ENCODE data around the gene SPATS1.

DNA sequence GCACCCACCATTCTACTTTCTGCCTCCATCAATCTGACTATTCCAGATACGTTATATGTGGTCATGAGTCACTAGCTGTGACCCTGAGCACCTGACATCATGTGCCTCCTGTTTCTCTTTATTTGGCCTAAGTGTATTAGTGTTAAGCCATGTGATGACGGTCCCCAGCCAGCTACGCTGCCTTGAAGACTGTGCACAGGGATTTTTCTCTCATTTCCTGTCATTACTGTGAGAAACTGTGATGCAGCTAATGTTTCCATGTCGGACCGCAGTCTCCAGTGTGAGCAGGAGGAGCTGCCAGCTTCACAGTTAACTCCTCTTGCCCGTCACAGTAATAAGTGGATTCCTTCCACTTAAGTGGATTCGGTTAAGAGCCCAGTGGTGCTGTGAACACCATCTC is 9.9 kb upstream of the SPATS1 start:
- no peak for TF ChIP-seq CTCF (optimal IDR thresholded peaks at IDR 0.05 in 1 of 3, IDR thresholded peaks at IDR 0.05 in 1 of 3, conservative IDR thresholded peaks at IDR 0.05 in 1 of 3; ENCODE audit: extremely low read depth in 1 of 3, insufficient read depth in 2 of 3, low read length in 3 of 3)
- no peak for TF ChIP-seq EZH2 (IDR thresholded peaks at IDR 0.05; ENCODE audit: low read length)
